ENCODE results near the gene PLEKHA7.

- TF ChIP-seq POLR2A (IDR thresholded peaks at IDR 0.05; ENCODE audit: low read depth, low read length) (no peak), SPI1 (IDR thresholded peaks at IDR 0.05; ENCODE audit: low read depth, low read length) (no peak), POLR2AphosphoS5 (IDR thresholded peaks at IDR 0.05; ENCODE audit: low read depth, low read length) (no peak), PAX5 (IDR thresholded peaks at IDR 0.05; ENCODE audit: insufficient read depth, low read length, severe bottlenecking) (no peak), POU2F2 (IDR thresholded peaks at IDR 0.05; ENCODE audit: low read depth, low read length) (no peak)
Measured at GRCh38 chr11:17063171-17064002, 49.2 kb upstream of the PLEKHA7 start.

Measured in GM12891 (cell line).